ENCODE results near the gene LRIG1.

LRIG1 gene

DNA sequence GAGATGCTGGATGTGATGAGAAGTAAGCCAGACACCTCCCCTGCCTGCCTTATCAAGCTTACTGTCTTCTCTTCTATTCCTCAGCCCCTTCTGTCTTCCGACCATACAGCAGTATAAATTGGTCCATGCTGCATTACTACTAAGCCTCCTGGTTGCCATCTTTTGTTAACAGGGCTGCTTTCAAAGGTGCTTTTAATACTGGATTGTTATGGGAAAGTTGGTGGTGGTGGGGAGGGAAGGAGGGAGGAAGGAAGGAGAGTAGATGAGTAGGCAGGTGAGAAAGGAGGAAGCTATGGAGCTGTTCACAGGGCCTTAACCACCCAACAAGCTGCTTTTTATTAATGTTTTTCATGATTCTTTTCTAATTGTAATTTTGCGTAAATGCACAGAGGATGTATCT lies 165.2 kb downstream of the LRIG1 start:
- no peak for DNase-seq
